ENCODE measurements around the gene SLC11A1. TPM values are rescaled to one million over a fixed set of nuclear protein-coding genes. Genes with fewer than 3 reads are reported as not detected.

Gene SLC11A1
- total and polyA plus RNA-seq, 2 of the 4 experiments (the other 2 are of a cell fraction) = under 0.01 to 0.07 TPM

DNA sequence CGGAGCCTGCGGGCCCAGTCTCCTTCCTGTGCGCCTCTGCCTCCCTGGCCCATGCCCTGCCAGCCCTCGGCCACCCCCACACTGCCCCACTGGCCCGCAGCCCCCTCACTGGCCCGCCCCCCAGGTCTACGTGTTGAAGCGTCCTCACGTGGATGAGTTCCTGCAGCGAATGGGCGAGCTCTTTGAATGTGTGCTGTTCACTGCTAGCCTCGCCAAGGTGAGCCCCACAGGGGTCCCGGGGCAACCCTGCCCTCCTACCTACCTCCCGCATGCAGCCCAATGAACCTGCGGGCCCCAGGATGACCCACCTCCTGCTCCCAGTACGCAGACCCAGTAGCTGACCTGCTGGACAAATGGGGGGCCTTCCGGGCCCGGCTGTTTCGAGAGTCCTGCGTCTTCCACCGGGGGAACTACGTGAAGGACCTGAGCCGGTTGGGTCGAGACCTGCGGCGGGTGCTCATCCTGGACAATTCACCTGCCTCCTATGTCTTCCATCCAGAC lies 20.9 kb downstream of the SLC11A1 start:
- no peak overlapping the region for H2BK15ac ChIP-seq (ENCODE audit: low read depth, low read length)
- no peaks in the 10 kb centered on the region for H3K9me3 ChIP-seq (ENCODE audit: control insufficient read depth, insufficient read depth, low read length)
- POLR2A ChIA-PET (ENCODE audit: unreplicated experiment) = no interaction called here
- H3K4me1 ChIP-seq (ENCODE audit: control insufficient read depth, insufficient read depth, low read length) = peaks cover 27% of the 10 kb centered on the region
- H2AK5ac ChIP-seq (ENCODE audit: low read depth, low read length) = no peak overlapping the region
- in situ Hi-C loops (cut with MboI; ENCODE audit: low sequenced_read_pairs) (loop anchor here (10.0 kb wide), 1 partner anchor 252 kb away; the partner anchor contains the start of genes BCS1L and ZNF142), intact Hi-C loops (cut with micrococcal nuclease) (no loop called here), dilution Hi-C loops (cut with HindIII; ENCODE audit: low sequenced_read_pairs, unreplicated experiment) (no loop called here)
- H3K14ac ChIP-seq (replicated peaks; ENCODE audit: low read depth, low read length) = no peak overlapping the region
- no peak overlapping the region for H2AK9ac ChIP-seq (replicated peaks; ENCODE audit: low read depth, low read length, poor library complexity)
- no peak overlapping the region for H3K9ac ChIP-seq (ENCODE audit: low read depth, low read length)
- H3K9me1 ChIP-seq (ENCODE audit: insufficient read depth, low read length) = peaks cover 4% of the 10 kb centered on the region; the same call in 1 of the 2 replicates
- H2BK20ac ChIP-seq (ENCODE audit: low read depth, low read length) = no peak overlapping the region
- no peak for ATAC-seq (ENCODE audit: low read depth)
- H3K23ac ChIP-seq (ENCODE audit: low read depth, low read length) = no peak overlapping the region
- no peak overlapping the region for H3K4me3 ChIP-seq (ENCODE audit: insufficient read depth, low read depth, low read length)
- H2BK5ac ChIP-seq (ENCODE audit: low read depth, low read length, poor library complexity, severe bottlenecking) = no peak overlapping the region
- no peak overlapping the region for H3K56ac ChIP-seq (ENCODE audit: extremely low read depth, insufficient read depth, low read length)
- TF ChIP-seq RFX5 (IDR thresholded peaks at IDR 0.05; ENCODE audit: low read depth, low read length) (no peak), SMC3 (IDR thresholded peaks at IDR 0.05; ENCODE audit: low read depth, low read length) (no peak), NFE2L2 (IDR thresholded peaks at IDR 0.05; ENCODE audit: low read depth, low read length) (no peak), BHLHE40 (IDR thresholded peaks at IDR 0.05; ENCODE audit: low read depth, low read length) (no peak), POLR2A (IDR thresholded peaks at IDR 0.05; ENCODE audit: low read depth, low read length) (no peak)
- TF ChIP-seq, protein P1, sequence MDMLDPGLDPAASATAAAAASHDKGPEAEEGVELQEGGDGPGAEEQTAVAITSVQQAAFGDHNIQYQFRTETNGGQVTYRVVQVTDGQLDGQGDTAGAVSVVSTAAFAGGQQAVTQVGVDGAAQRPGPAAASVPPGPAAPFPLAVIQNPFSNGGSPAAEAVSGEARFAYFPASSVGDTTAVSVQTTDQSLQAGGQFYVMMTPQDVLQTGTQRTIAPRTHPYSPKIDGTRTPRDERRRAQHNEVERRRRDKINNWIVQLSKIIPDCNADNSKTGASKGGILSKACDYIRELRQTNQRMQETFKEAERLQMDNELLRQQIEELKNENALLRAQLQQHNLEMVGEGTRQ (IDR thresholded peaks at IDR 0.05; ENCODE audit: low read depth, low read length) = no peak
- no peak overlapping the region for H4K8ac ChIP-seq (ENCODE audit: low read depth in 2 of 2, low read length in 2 of 2)
- H4K20me1 ChIP-seq (ENCODE audit: insufficient read depth, low read length) = peaks cover 13% of the 10 kb centered on the region; the same call in 1 of the 2 replicates
- no peak overlapping the region for H2AFZ ChIP-seq (replicated peaks; ENCODE audit: low read length, poor library complexity)
- H3K27ac ChIP-seq (ENCODE audit: insufficient read depth, low read length) = no peak overlapping the region
- no peak overlapping the region for H3K18ac ChIP-seq (ENCODE audit: low read depth, low read length)
- no peaks in the 10 kb centered on the region for H3K27me3 ChIP-seq (ENCODE audit: control insufficient read depth, insufficient read depth, low read length)
- no peak for DNase-seq
- H4K5ac ChIP-seq (ENCODE audit: low read depth, low read length) = no peak overlapping the region
- CTCF ChIA-PET = no interaction called here
- no peak overlapping the region for H3K4me2 ChIP-seq (ENCODE audit: low read depth, low read length)
- no peak overlapping the region for H3K4ac ChIP-seq (ENCODE audit: low read depth, low read length)
- peaks cover 0 to 32% of the 10 kb centered on the region in 2 experiments; a peak in 3 of 4 replicates for H3K79me1 ChIP-seq (ENCODE audit: low read depth in 1 of 2, low read length in 2 of 2)
- BruUV-seq (replicated peaks) = no TSS peak
- 90% methylated on average over 16 of the region's 26 CpGs; no CpG with 5 or more reads in 1 of the 2 experiments for WGBS, 2 experiments (ENCODE audit: extremely low coverage in 2 of 2, insufficient read length in 1 of 2)
- peaks cover 26% of the 10 kb centered on the region for H3K36me3 ChIP-seq (ENCODE audit: control insufficient read depth, insufficient read depth, low read length)
- H2BK120ac ChIP-seq (ENCODE audit: low read depth, low read length) = no peak overlapping the region
- H4K91ac ChIP-seq (ENCODE audit: insufficient read depth, low read depth, low read length) = no peak overlapping the region
